ENCODE data around the gene PRICKLE4. TPM values are rescaled to one million over a fixed set of nuclear protein-coding genes. Genes with fewer than 3 reads are reported as not detected.

PRICKLE4 gene
- total and polyA plus RNA-seq, 2 of the 8 experiments (the other 6 are each of a cell fraction or from before 2014, with no cell fraction given) = 0.32 to 1.4 TPM

DNA sequence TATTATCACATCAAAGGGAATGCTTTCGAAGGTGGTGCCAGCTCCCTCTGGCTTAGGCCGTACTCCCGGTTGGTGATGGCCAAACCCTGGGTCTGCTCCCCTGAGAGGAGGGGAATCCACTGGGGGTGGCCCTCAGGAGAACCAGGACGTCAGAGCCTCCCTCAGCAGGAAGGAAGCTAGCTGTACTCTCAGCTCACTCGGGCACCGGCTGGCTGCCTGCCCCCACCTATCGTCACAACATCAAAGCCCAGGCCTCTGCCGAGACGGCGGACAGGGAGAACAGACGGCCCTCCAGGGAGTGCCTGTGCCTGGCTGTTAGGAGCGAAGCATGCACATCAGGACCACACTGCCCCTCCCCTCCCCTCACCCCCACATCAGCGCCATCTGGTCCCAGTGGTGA lies 24.2 kb upstream of the PRICKLE4 start (continued):
- TF ChIP-seq NRF1 (IDR thresholded peaks at IDR 0.05; ENCODE audit: low read depth, low read length) = no peak
